Measurements from ENCODE around the gene ESPL1.

ESPL1 gene

GRCh38 chr12:53267999-53268629, at the start of gene ESPL1:
TSS of gene ESPL1 (plus strand) at chr12:53268299. CDS start at chr12:53268767, 468 bp downstream.
- peak within 1 kb of the TSS; percentile 70 for H3K4me3 ChIP-seq (ENCODE audit: low read length)
- H3K36me3 ChIP-seq (ENCODE audit: insufficient read depth, low read length), result peaks cover 22% of the 10 kb centered on the region
- H3K9me3 ChIP-seq (ENCODE audit: low read length), result no peaks in the 10 kb centered on the region
- H2AFZ ChIP-seq (ENCODE audit: low read depth, low read length), result peak within 1 kb of the TSS; percentile 79
- H3K27me3 ChIP-seq (ENCODE audit: insufficient read depth, low read length), result no peaks in the 10 kb centered on the region
- peaks cover 16% of the 10 kb centered on the region for H3K4me1 ChIP-seq (ENCODE audit: insufficient read depth, low read length)

- Histone ChIP-seq H3K36me3 (ENCODE audit: insufficient read depth, low read length) (no peaks in the 10 kb centered on the region), H3K4me3 (ENCODE audit: low read length) (no peak overlapping the region), H3K27me3 (ENCODE audit: insufficient read depth, low read length) (peaks cover 27% of the 10 kb centered on the region), H3K4me1 (ENCODE audit: insufficient read depth, low read length) (peaks cover 43% of the 10 kb centered on the region), H2AFZ (ENCODE audit: low read depth, low read length) (no peak overlapping the region), H3K9me3 (ENCODE audit: low read length) (no peaks in the 10 kb centered on the region)
Measured at GRCh38 chr12:53218551-53219291, 49.4 kb upstream of the ESPL1 start.

DNA sequence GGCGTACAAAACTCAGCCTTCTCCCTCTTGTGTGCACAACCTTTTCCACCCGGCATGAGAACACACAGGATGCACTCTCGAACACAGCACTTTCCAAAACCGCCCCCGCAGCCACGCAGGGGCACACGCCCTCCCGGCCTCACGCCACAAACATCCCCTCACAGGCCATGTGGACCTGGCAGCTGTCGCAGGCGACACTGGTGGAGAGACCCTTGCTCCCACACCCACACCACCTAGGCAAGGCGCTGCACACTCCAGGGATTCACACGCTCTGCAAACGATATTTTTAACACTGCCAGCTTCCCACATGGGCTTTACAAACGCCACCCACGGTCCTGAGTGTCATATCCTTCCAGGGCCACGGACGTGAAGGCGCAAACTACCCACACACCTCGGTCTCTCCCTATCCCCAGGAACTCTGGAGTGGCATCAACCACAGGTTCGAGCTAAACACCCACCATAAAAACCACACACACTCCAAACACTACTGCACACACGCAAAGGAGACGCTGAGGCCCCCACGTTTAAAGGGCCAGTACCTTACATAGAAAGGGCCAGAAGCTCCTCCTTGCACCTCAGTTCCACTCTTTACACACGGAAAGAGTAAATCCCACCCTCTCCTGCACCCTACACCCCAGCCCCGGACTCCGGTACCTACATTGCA, 48.7 kb upstream of the ESPL1 start:
- peak overlapping the region; percentile 49 for H3K4me3 ChIP-seq (ENCODE audit: low read length)

GRCh38 chr12:53219956-53220693, 48.0 kb upstream of the ESPL1 start:
- Histone ChIP-seq H3K4me3 (ENCODE audit: low read length) (peak overlapping the region; percentile 49), H3K9me3 (ENCODE audit: low read length) (no peaks in the 10 kb centered on the region), H3K4me1 (ENCODE audit: insufficient read depth, low read length) (peaks cover 56% of the 10 kb centered on the region), H3K27me3 (ENCODE audit: insufficient read depth, low read length) (peaks cover 39% of the 10 kb centered on the region), H2AFZ (ENCODE audit: low read depth, low read length) (peak overlapping the region; percentile 83), H3K36me3 (ENCODE audit: insufficient read depth, low read length) (no peaks in the 10 kb centered on the region)

More for the DNA sequence above, 48.7 kb upstream of the ESPL1 start:
- Histone ChIP-seq H2AFZ (ENCODE audit: low read depth, low read length) (peak overlapping the region; percentile 47), H3K27me3 (ENCODE audit: insufficient read depth, low read length) (peaks cover 33% of the 10 kb centered on the region), H3K4me1 (ENCODE audit: insufficient read depth, low read length) (peaks cover 50% of the 10 kb centered on the region), H3K36me3 (ENCODE audit: insufficient read depth, low read length) (no peaks in the 10 kb centered on the region), H3K9me3 (ENCODE audit: low read length) (no peaks in the 10 kb centered on the region)

GRCh38 chr12:53220694-53221202, 47.4 kb upstream of the ESPL1 start:
- Histone ChIP-seq H2AFZ (ENCODE audit: low read depth, low read length) (peak overlapping the region; percentile 83), H3K4me1 (ENCODE audit: insufficient read depth, low read length) (peaks cover 57% of the 10 kb centered on the region), H3K27me3 (ENCODE audit: insufficient read depth, low read length) (peaks cover 42% of the 10 kb centered on the region), H3K36me3 (ENCODE audit: insufficient read depth, low read length) (no peaks in the 10 kb centered on the region), H3K4me3 (ENCODE audit: low read length) (peak overlapping the region; percentile 49), H3K9me3 (ENCODE audit: low read length) (no peaks in the 10 kb centered on the region)

DNA sequence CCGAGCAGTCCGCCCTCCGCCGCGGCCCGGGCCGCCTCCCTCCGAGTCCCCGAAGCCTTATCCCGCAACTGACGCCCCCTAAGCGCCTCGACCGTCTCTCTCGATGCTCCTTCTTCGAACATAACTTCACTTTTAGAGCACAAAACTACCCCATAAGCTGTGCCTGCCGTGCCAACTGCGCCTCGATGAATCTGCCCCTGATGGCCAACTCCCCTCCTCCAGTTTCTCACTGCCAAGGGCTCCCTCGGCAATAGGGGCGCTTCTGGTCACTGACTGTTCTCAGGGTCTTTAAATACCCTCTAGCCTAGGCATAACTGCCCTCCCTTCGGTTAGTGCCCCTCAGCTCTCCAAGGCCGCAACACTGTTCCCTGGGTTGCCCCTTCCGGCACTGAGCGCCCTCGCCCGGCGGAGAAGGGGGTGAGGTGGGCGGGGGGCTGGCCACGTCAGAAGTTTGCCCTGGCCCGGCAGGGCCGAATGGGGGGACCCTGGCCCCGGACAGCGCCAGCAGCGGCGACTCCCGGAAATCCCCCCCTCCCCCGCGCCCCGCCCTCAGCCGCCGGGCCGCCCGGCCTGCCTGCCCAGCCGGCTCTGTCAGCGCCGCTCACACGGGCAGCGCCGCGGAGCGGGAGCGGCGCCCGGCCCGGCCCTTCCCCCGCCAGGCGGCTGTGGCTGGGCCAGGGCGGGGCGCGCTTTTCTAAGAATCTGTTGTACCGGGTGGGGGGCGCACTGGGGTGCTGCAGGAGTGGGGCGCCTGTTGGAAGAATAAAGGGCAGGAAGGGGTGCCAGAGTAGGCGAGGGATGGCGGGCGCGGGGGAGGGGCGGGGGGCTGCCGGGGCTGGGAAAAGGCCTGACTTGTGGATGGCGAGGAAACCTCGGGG, 46.7 kb upstream of the ESPL1 start:
- peaks cover 57% of the 10 kb centered on the region for H3K4me1 ChIP-seq (ENCODE audit: insufficient read depth, low read length)
- no peaks in the 10 kb centered on the region for H3K9me3 ChIP-seq (ENCODE audit: low read length)
- peak overlapping the region; percentile 49 for H3K4me3 ChIP-seq (ENCODE audit: low read length)
- no peaks in the 10 kb centered on the region for H3K36me3 ChIP-seq (ENCODE audit: insufficient read depth, low read length)
- H2AFZ ChIP-seq (ENCODE audit: low read depth, low read length), result peak overlapping the region; percentile 83
- H3K27me3 ChIP-seq (ENCODE audit: insufficient read depth, low read length), result peaks cover 39% of the 10 kb centered on the region

DNA sequence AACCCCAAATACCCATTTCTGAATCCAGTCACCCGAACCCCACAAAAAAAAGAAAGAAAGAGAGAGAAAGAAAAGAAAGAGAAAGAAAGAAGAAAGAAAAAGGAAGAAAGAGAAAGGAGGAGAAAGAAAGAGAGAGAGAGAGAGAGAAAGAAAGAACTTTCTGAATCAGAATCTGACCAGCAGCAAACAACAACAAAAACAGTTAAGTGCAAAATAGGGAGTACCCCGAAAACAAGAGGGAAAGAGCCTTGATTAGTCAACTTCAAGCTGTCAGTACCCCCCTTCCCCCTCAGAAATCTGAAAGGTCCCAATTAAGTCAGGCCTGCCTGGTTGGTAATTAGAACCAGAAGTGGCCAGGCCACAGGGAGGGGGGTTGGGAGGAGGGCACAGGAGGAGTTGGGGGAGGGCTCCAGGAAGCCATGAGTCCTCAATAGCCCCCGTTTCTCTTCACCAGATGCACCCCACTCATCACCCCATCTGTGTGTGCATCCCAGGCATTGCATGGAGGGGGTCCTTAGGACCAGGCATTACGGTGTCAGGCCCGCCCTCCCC, 45.9 kb upstream of the ESPL1 start:
- Histone ChIP-seq H2AFZ (ENCODE audit: low read depth, low read length) (peak overlapping the region; percentile 21), H3K36me3 (ENCODE audit: insufficient read depth, low read length) (no peaks in the 10 kb centered on the region), H3K27me3 (ENCODE audit: insufficient read depth, low read length) (peaks cover 40% of the 10 kb centered on the region), H3K9me3 (ENCODE audit: low read length) (no peaks in the 10 kb centered on the region), H3K4me1 (ENCODE audit: insufficient read depth, low read length) (peaks cover 52% of the 10 kb centered on the region), H3K4me3 (ENCODE audit: low read length) (peak overlapping the region; percentile 49)

- Histone ChIP-seq H3K27me3 (ENCODE audit: insufficient read depth, low read length) (peaks cover 40% of the 10 kb centered on the region), H2AFZ (ENCODE audit: low read depth, low read length) (no peak overlapping the region), H3K9me3 (ENCODE audit: low read length) (no peaks in the 10 kb centered on the region), H3K36me3 (ENCODE audit: insufficient read depth, low read length) (no peaks in the 10 kb centered on the region), H3K4me1 (ENCODE audit: insufficient read depth, low read length) (peaks cover 48% of the 10 kb centered on the region), H3K4me3 (ENCODE audit: low read length) (no peak overlapping the region)
Measured at GRCh38 chr12:53222806-53223261, 45.3 kb upstream of the ESPL1 start.

GRCh38 chr12:53223389-53224060, 44.6 kb upstream of the ESPL1 start:
- no peak overlapping the region for H3K4me3 ChIP-seq (ENCODE audit: low read length)

DNA sequence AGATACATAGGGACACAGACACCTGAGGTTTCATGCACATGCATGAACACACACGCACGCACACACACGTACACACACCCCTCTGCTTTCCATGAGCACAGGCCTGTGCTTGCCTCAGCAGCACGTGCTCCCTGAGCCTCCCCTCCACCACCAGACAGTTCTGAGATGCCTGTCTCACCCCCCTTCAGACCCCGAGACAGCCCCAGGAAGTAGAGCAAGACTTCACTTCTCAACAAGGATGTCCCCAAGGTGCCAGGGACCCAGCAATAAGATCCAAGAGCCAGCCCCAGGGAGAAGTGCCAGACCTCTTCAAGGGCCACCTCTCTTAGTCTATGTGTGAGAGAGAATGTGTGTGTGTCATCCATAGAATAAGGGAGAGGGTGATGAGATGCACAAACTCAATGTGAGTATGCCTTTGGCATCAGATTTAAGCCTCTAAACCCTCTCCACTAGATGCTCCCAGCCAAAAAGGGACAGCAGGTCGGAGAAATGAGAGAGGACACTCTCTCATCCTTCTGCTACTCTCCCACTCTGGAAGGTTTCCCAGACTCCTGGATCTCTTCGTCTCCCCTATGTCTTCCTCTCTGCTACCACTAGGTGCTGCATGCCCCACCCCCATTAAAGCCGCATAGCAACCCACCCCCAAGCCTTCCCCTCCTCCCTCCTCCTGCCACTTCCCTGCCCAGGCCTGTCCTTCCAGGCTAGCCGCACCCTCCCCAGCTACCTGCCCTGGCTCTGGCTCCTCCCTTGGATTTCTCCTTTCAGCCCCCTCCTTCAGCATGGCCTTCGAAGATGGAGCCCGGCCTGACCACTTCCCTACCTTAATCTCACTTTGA, 43.8 kb upstream of the ESPL1 start:
- H2AFZ ChIP-seq (ENCODE audit: low read depth, low read length), result no peak overlapping the region
- no peaks in the 10 kb centered on the region for H3K9me3 ChIP-seq (ENCODE audit: low read length)
- H3K4me3 ChIP-seq (ENCODE audit: low read length), result no peak overlapping the region
- H3K4me1 ChIP-seq (ENCODE audit: insufficient read depth, low read length), result peaks cover 43% of the 10 kb centered on the region
- peaks cover 41% of the 10 kb centered on the region for H3K27me3 ChIP-seq (ENCODE audit: insufficient read depth, low read length)
- no peaks in the 10 kb centered on the region for H3K36me3 ChIP-seq (ENCODE audit: insufficient read depth, low read length)

More at GRCh38 chr12:53223389-53224060, 44.6 kb upstream of the ESPL1 start:
- H3K9me3 ChIP-seq (ENCODE audit: low read length), result no peaks in the 10 kb centered on the region
- peaks cover 48% of the 10 kb centered on the region for H3K4me1 ChIP-seq (ENCODE audit: insufficient read depth, low read length)
- H3K36me3 ChIP-seq (ENCODE audit: insufficient read depth, low read length), result no peaks in the 10 kb centered on the region
- no peak overlapping the region for H2AFZ ChIP-seq (ENCODE audit: low read depth, low read length)
- peaks cover 39% of the 10 kb centered on the region for H3K27me3 ChIP-seq (ENCODE audit: insufficient read depth, low read length)

Data from neuron (in vitro differentiated cells).